Adrenal gland (tissue), 12 donors: ENCODE data around the gene CIAPIN1. TPM values are rescaled to one million over a fixed set of nuclear protein-coding genes. Genes with fewer than 3 reads are reported as not detected.
"Not testable (repeated sequence)": the region's sequence is repeated elsewhere in the genome, so short reads cannot be mapped to it uniquely, and the experiment has no call there.

Source experiments
- DNase-seq, 7 donors: peaks; one replicate each; pipeline ENCODE4 v3.0.0-alpha.2; 2019 to 2020
- H3K27ac ChIP-seq, 5 donors: fragments of 200-600 bp; sonication (generic) in 4 of 5; 1 replicate in 3 of 5; 2 replicates in 2 of 5; pipeline versions ENCODE4 v1.5.1 to v1.8.0; 2016 to 2020; ENCODE audit warnings: mild to moderate bottlenecking in 1 of 5
- H3K27me3 ChIP-seq: fragments of 200-600 bp; 2 replicates; pipeline ENCODE4 v1.8.0; 2021
- H3K36me3 ChIP-seq, 2 donors: fragments of 200-600 bp; replicated peaks in 1 of 2; 1 replicate in 1 of 2; 2 replicates in 1 of 2; pipeline versions ENCODE4 v1.5.1 to v1.8.0; 2018 to 2022
- H3K4me1 ChIP-seq, 2 donors: fragments of 200-600 bp; replicated peaks in 1 of 2; 1 replicate in 1 of 2; 2 replicates in 1 of 2; pipeline versions ENCODE4 v1.5.1 to v1.8.0; 2018 to 2021
- H3K4me3 ChIP-seq, 4 donors: fragments of 200-600 bp; sonication (generic) in 3 of 4; one replicate each; pipeline ENCODE4 v1.5.1; 2016 to 2018
- H3K9me3 ChIP-seq, 3 donors: fragments of 200-600 bp; sonication (generic) in 1 of 3; replicated peaks in 1 of 3; 1 replicate in 2 of 3; 2 replicates in 1 of 3; pipeline versions ENCODE4 v1.5.1 to v1.8.0; 2016 to 2021
- POLR2A ChIP-seq, 2 donors: fragments of 450-650 bp; IDR thresholded peaks; one replicate each; pipeline ENCODE4 v1.6.1; 2017; ENCODE audit warnings: antibody characterized with exemption in 2 of 2, mild to moderate bottlenecking in 2 of 2, moderate library complexity in 1 of 2
- WGBS, 4 donors: extraction: QIAGEN DNeasy Blood & Tissue Kit in 2 of 4; methylation state at CpG; one replicate each; pipeline versions ENCODE4 v1.1.5 to v1.1.7; 2013 to 2017; 5-methylcytosine and 5-hydroxymethylcytosine counted together
- intact Hi-C, 2 donors: fragments of 100-400 bp; cut with DNase I; formaldehyde crosslinking; loops; one replicate each; pipeline versions ENCODE4 v1.14.1 to v1.15.0; 2022 to 2023
- polyA plus RNA-seq, 3 donors: library from polyadenylated mRNA; stranded (reverse); fragments of 200-250 nt in 2 of 3; fragments of 350-450 nt in 1 of 3; fragmentation: Illumina TruSeq in 1 of 3; extraction: RNeasy Lipid Tissue Mini Kit (QIAGEN cat#74804) in 1 of 3; gene quantifications; one replicate each; pipeline ENCODE4 v1.2.3, GENCODE V29; 2013 to 2014
- total RNA-seq, 9 donors: library from RNA; depleted of rRNA in 4 of 9; stranded (reverse); fragments of >200 nt in 4 of 9; fragments of 120-200 nt in 1 of 9; fragmentation: NEBNext Ultra II Directional in 1 of 9; extraction: Animal tissue kit (Norgen Biotek cat#: 25700) in 1 of 9; gene quantifications; one replicate each; pipeline versions ENCODE4 v1.1.0 to v1.2.4, GENCODE V29; 2013 to 2023
- TF ChIP-seq, protein P1 (sequence below), 6 experiments: fragments of 450-650 bp in 4 of 6; fragments of 200-600 bp in 2 of 6; sonication (generic) in 1 of 6; IDR thresholded peaks; 1 replicate in 5 of 6; 2 replicates in 1 of 6; pipeline versions ENCODE4 v1.5.1 to v1.8.0; 2016 to 2021; ENCODE audit warnings: antibody characterized with exemption in 6 of 6, mild to moderate bottlenecking in 2 of 6, moderate library complexity in 1 of 6
- donor health status: healthy with polysubstance abuse.
- donor health status: Bipolar disorder and iron deficiency.
- donor health status: DM: yes; HTN: yes; CAD: no.
- donor health status: DM: no; HTN: no; CAD: no.
- donor health status: DM: no; HTN: no; CAD: no.
- donor health status: DM: yes; HTN: yes; CAD: no.

CIAPIN1 gene
- total and polyA plus RNA-seq, 12 donors = 15.8 to 155 (median 50.7) TPM

DNA sequence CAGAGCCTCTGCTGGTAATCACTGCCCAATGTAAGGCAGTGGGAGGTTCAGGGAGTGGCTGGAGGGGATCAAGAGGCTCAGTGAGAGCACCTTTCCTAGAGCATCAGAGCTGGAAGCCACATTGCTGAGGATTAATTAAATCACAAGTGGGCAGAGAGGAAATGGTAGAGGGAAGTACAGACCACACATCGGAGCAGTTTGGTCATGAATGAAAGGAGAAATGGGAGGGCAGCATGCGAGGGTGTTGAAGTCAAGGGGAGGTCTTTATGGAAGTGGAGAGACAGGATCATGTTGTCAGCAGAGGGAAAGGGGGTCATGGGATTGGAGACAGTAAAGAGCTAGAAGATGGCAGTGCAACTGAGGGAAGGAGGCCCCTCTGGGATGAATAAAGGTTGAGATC lies 40.3 kb downstream of the CIAPIN1 start:
- H3K9me3 ChIP-seq = no peaks in the 10 kb centered on the region
- no peak overlapping the region for H3K4me3 ChIP-seq
- no peaks in the 10 kb centered on the region for H3K4me1 ChIP-seq
- H3K27me3 ChIP-seq = no peaks in the 10 kb centered on the region
- TF ChIP-seq, protein P1, sequence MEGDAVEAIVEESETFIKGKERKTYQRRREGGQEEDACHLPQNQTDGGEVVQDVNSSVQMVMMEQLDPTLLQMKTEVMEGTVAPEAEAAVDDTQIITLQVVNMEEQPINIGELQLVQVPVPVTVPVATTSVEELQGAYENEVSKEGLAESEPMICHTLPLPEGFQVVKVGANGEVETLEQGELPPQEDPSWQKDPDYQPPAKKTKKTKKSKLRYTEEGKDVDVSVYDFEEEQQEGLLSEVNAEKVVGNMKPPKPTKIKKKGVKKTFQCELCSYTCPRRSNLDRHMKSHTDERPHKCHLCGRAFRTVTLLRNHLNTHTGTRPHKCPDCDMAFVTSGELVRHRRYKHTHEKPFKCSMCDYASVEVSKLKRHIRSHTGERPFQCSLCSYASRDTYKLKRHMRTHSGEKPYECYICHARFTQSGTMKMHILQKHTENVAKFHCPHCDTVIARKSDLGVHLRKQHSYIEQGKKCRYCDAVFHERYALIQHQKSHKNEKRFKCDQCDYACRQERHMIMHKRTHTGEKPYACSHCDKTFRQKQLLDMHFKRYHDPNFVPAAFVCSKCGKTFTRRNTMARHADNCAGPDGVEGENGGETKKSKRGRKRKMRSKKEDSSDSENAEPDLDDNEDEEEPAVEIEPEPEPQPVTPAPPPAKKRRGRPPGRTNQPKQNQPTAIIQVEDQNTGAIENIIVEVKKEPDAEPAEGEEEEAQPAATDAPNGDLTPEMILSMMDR (IDR thresholded peaks at IDR 0.05) = no peak
- no peak for TF ChIP-seq POLR2A (IDR thresholded peaks at IDR 0.05)
- intact Hi-C loops = no loop called here
- no peaks in the 10 kb centered on the region for H3K36me3 ChIP-seq
- DNase-seq = no peak
- H3K27ac ChIP-seq = no peak overlapping the region
- WGBS, 4 donors = 60 to 71% (median 68%) methylated on average over 2 of the region's 2 CpGs

DNA sequence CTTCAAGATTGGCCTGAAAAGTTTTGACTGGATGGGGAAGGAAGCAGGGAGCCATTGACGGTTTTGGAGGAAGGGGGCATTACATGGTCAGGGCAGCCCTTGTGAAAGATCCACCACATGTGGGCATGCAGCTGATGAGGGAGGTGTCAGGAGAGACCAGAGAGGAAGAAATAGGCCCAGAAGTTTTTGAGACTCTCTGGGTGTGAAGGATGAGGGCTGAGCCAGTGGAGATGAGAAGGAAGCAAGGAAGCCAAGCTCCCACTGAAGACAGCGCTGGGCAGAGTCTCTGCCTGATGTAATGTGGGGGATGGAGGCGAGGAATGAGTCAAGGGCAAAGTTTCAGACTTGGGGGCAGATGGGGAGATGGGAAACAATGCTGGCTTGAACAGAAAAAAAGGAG lies 42.1 kb downstream of the CIAPIN1 start:
- no peak for DNase-seq
- TF ChIP-seq, protein P1 (IDR thresholded peaks at IDR 0.05) = no peak
- no peak for TF ChIP-seq POLR2A (IDR thresholded peaks at IDR 0.05)
- H3K4me1 ChIP-seq = no peaks in the 10 kb centered on the region
- H3K9me3 ChIP-seq = no peaks in the 10 kb centered on the region
- no peaks in the 10 kb centered on the region for H3K36me3 ChIP-seq
- H3K27me3 ChIP-seq = no peaks in the 10 kb centered on the region
- H3K27ac ChIP-seq = no peak overlapping the region
- no peak overlapping the region for H3K4me3 ChIP-seq
- intact Hi-C loops = no loop called here
- WGBS, 4 donors = 59 to 75% (median 67%) methylated on average over 3 of the region's 3 CpGs

DNA sequence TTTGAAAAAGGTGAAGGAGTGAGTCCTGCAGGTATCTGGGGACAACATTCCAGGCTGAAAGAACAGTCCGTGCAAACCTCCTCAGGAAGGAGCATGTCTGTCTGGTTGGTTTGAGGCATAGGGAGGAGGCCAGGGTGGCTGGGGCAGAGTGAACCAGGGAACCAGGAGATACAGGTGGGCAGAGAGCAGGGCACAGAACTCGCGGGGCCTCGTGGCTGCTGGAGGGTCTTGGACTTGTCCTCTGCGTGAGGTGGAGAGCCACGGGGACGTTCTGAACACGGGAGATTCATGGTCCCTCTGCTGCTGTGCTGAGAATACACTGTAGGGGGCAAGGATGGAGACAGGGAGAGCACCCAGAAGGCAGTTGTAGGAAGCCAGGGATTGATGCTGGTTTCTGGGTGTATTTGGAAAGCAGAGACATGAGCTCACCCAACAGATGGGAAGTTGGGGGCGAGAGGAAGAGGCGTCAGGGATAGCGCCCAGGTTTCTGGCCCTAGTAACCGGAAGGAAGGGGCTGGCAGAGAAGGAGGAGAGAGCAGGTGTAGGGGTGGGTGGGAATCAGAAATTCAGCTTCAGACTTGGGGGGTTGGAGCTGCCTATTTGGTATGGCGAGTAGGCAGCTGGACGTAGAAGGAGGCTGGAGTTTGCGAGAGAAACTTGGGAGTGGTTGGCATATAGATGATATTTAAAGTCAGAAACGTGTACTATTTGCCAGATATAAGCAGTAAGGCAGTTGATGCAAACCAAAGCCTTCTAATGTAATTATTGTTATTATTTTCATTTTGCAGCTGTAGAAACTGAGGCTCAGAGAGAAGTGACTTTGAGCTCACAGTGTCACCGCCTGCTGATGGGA lies 43.0 kb downstream of the CIAPIN1 start, which contains the start of gene CCL17:
Gene CCL17, plus strand, starts transcription at position 803 of the 853 bp plus-strand sequence. CDS start 9,166 bp downstream, outside the sequence.
- WGBS, 4 donors = 73 to 76% (median 75%) methylated on average over 17 of the region's 17 CpGs
- Histone ChIP-seq H3K9me3 (no peaks in the 10 kb centered on the region), H3K27ac (no peak within 1 kb of the TSS), H3K4me3 (no peak within 1 kb of the TSS), H3K4me1 (no peaks in the 10 kb centered on the region), H3K36me3 (no peaks in the 10 kb centered on the region), H3K27me3 (no peaks in the 10 kb centered on the region)
- intact Hi-C loops = no loop called here
- TF ChIP-seq POLR2A (IDR thresholded peaks at IDR 0.05) = no peak
- TF ChIP-seq, protein P1 (IDR thresholded peaks at IDR 0.05) = no peak
- DNase-seq = no peak

DNA sequence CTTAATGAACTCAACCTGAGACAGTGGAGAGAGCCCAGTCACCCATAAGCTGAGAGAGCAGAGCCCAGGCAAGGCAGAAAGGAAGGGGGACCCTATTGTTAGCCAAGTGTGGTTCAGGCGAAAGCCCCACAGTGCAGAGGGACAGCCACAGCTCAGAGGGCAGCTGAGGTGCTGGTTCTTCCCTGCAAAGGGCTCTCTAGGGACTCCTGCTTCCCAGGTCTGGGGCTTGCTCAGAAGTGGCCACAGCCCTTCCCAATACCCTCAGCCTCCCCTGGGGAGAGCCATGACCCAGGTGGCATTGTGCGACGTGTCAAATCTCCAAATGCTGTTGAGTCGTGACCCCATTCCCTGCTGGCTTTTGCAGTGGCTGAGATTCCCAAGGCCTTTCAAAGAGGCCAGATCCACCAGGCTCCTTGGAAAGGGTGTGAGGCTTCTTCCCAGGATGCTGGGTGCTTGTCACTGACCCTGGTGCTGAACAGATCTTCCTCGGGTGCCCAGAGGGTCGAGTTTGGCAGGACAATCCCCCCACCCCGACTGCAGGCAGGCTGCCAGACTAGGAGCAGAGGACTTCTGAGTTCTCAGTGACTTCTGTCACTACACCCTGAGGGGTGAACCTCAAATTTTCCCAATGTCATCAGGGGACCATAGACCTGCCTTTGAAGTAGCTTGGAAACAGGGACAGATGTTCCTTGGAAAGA lies 45.1 kb downstream of the CIAPIN1 start:
- DNase-seq = no peak
- Histone ChIP-seq H3K9me3 (no peaks in the 10 kb centered on the region), H3K27ac (no peak overlapping the region), H3K27me3 (no peaks in the 10 kb centered on the region), H3K36me3 (no peaks in the 10 kb centered on the region), H3K4me3 (no peak overlapping the region), H3K4me1 (no peaks in the 10 kb centered on the region)
- 20 to 51% (median 42%) methylated on average over 1 to 7 of the region's 7 CpGs for whole genome bisulfite sequencing, 4 donors
- intact Hi-C loops = no loop called here
- TF ChIP-seq POLR2A (IDR thresholded peaks at IDR 0.05) = no peak
- TF ChIP-seq, protein P1 (IDR thresholded peaks at IDR 0.05) = no peak

DNA sequence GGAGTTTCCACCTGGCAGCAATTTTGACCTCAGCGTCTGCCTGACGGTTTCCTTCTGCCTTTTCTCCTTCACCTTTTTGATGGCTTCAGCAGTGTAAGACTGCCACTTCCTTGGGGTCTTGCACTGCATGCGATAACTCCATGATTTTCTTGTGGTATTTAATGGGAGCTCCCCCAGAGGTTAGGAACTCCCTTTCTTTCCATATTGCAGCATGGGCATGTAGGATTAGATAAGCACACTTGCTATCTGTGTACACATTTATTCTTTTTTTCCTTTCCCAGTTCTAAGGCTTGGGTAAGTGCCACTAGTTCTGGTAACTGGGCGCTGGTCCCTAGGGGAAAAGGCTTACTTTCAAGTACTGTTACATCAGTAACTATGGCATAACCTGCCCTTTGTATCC lies 49.7 kb downstream of the CIAPIN1 start:
- H3K36me3 ChIP-seq, H3K4me1 ChIP-seq, DNase-seq, intact Hi-C loops, H3K4me3 ChIP-seq, H3K9me3 ChIP-seq, H3K27me3 ChIP-seq, H3K27ac ChIP-seq: not testable (repeated sequence)
- 80 to 97% (median 89%) methylated on average over 4 of the region's 4 CpGs for WGBS, 4 donors
